GM19463 (cell line): ENCODE results near the gene GSTP1.
A peak's percentile ranks its signal among the peaks of the same experiment; 100 is the strongest.

Experiments used
- ATAC-seq: cut with Tn5 transposase; IDR thresholded peaks from one replicate; pipeline ENCODE4 v1.9.1; 2021; ENCODE audit warnings: mild to moderate bottlenecking, moderate library complexity; ENCODE audit not compliant: unreplicated experiment

Gene GSTP1

DNA sequence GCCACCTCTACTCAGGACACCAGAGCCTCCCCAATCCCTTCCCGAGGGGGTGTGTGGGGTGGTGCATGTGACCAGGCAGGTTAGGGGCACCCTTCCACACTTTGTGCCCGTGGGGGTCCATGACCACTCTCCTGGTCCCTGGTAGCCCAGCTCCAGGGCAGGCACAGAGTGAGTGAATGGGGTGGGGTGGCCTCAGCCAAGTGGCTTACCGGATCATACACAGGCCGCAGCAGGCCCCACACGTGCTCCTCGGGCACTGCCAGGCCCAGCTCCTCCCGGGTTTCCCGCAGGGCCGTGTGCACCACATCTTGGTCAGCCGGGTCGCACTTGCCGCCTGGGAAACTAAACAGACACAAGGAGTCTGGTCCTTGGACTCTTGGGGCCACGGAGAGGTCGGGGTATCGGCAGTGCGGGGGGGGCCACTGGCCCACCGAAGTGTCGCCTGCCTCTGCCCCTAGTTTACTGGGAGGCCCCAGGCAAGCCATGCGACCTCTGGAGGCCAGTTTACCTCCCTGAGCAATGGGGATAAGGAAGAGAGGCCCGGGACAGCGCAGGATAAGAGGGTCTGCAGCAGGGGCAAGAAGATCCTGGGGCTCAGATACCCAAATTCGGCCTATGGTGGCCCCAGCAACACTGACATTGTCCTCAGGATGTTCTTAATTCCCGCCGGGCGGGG is 45.2 kb downstream of the GSTP1 start:
- no peak for ATAC-seq

DNA sequence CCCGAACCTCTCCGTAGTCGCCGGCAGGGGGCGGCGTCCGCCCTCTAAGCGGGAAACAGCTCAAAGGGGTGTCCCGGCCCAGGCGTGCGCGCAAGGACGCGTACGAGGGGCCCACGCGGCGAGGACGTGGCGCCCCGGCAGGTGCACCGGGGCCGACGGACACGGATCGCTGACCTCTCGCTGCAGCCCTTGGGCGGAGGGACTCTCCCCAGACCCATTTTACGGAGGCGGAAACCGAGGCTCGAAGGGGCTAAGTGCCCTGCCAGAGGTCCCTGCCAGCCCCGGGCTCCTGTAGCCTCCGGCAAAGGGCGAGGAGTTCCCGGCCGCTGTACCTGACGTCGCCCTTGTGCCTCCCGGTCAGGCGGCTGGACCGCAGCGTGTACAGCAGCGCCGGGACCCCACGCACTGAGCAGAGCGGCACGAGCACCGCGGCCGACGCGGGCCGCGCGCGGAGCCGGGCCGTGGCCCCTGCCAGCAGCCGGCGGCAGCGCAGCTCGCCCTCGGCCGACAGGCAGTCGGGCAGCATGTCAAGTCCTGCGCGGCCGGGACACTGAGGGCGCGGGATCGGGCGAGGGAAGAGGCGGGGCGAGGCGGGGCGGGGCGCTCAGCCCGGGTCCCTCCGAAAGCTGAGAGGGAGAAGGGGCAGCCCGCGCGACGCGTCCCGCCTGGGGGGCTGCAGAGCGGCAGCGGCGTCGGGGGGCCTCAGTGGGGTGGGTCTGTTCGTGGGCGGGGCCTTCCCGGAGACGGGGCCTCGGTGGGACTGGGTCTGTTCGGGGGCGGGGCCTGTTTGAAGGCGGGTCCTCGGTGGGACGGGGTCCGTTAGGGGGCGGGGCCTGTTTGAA is 46.0 kb downstream of the GSTP1 start, which contains the start of gene NUDT8:
TSS of gene NUDT8 (minus strand) at position 552 of the 842 bp plus-strand sequence. CDS start at position 526, 26 bp downstream.
- peak; percentile 41 for ATAC-seq

DNA sequence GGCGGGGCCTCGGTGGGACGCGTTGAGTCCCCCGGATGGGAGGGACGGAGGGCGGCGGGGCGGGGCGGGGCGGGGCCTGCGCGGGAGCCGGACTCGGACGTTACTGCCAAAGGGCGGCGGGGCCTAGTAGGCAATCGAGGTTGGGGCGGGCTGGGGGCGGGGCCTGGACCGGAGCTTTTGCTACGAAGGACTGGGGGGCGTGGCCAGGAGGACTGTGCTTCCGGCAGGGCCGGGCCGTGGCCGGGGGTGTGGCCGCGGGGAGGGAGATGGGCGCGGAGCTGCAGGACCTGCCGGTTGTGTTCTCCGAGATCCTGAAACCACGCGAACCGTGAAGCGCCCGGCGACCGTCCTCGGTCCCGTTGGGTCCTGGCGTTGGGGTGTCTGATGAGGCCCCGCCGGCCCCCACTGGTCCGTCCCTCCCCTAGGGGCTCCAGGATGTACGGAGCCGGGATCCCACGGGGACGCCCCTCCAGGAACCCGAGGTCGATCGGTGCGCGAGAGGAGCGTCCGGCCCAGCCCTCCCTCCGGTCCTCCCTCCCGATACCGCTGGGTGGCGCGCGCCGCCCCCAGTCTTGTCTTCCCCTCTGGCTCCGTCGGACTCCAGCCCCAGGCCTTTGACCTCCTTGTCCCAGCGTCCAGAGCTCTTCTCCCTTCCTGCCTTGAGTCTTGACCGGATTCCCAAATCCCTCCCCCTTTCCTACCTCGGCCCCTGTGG is 46.8 kb downstream of the GSTP1 start:
- ATAC-seq: peak; percentile 74

DNA sequence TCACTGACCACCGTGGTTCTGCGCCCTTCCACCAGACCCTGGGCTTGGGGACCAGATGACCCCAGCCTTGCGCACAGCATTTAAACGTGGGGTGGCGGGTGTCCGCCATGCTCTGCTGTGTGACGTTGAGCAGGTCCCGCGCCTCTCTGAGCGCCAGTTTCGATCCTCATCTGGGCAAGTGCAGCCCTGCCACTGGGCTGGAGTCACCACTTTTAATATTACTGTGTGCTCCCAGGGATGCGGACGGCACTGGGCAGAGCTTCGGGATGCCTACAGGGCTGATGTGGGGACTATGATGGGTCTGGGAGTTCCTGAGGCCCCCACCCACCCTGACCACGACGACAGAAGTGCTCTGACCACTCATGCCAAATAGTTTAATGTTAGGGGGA is 47.3 kb downstream of the GSTP1 start:
- no peak for ATAC-seq

DNA sequence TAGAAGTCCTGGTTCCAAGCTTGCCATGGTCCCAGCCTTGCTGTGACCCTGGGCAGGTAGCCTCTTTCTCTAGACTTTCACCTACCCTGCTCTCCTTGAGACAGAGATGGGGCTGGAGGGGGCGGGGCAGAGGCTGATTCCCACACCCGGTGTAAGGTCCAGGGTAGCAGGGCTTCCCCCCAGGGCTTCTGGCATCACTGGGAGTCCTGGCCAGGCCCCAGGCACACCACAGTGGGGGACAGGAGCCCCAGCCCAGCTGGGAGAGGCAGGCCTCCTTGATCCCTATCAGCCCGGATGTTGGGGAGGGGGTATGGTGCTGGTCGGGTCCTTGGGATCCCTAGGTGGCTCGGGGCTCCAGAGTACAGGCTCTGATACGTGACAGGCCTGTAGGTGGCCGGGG is 47.8 kb downstream of the GSTP1 start:
- no peak for ATAC-seq

DNA sequence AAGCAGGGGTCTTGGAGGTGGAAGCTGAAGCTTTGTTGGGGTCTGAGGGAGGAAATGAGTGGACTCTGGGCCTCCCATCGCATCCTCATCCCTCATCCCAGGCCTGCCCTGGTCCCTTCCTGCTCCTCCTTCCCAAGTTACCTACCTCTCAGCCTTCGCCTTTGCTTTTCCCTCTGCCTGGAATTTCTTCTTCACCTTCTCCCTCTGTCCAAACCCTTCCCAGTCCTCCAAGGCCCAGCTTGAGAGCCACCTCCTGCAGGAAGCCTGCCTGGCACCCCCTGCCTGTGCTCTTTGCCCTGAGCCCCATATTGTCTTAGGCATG is 48.2 kb downstream of the GSTP1 start:
- no peak for ATAC-seq

DNA sequence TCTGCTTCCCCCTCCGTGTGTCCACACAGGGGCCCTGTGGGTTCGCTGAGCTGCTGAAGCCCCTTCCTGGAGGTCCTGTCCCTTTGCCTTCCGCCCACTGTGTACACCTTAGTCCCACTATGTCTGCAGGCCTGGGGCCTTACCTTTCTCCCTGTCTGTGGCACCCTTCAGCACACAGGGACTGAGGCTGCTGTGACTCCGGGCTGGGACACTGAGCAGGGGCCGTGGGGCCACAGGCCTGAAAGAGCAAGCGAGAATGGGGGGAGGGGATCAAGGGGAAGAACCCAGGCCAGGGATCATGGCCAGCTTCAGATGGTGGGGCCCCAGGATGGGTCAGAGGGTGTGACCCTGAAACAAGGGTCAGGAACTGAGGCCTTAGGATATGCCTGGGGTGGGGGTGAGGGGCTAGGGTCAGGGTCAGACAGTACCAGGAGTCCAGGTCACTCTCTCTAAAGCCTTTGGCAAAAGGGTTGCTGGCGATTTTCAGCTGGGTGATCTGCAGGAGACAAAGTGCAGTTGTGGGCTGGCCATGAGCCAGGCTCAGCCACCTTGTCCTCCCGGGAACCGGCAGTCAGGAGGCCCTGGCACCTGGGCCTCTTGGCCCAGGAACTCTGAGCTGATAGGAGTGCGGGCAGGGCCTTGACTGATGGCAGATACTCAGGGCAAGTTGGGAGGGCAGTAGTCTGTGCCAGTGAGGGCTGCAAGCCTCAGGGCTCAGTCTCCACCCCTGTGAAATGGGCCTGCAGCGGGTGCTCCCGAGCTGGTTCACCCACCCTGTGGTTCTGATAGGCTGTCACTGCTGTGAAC is 48.8 kb downstream of the GSTP1 start:
- no peak for ATAC-seq

DNA sequence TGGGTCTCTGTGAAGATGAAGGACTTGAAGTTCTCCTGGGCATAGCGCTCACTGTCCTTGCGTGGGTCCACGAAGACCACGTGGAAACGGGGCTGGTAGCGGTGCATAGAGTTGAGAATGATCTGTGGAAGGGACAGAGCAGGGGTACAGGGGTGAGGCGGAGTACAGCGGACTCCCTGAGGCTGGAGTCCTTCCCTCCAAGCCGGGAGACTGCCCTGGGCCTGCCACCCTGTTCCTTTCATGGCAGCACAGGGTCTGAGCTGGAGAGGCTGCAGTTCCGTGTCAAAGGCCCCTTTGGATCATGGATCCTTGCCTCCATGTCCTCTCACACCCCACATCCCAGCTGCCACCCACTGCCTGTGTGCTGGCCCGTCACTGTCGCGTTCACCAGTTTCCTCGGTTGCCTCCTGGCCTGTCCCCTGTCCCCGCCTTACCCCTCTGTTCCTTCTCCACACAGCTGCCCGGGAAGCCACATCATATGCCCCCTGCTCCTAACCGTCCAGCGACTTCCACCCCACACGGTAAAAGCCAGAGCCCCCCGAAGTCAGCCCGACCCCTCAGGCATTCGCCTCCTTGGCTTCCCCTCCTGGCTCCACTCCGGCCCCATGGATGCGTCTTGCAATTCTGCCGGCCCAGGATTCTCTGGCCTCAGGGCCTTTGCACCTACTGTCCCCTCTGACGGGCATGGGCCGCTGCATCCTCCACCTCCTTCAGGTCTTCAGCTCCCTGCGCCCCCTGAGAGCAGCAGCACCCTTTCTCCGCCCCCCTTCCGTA is 49.6 kb downstream of the GSTP1 start:
- no peak for ATAC-seq

DNA sequence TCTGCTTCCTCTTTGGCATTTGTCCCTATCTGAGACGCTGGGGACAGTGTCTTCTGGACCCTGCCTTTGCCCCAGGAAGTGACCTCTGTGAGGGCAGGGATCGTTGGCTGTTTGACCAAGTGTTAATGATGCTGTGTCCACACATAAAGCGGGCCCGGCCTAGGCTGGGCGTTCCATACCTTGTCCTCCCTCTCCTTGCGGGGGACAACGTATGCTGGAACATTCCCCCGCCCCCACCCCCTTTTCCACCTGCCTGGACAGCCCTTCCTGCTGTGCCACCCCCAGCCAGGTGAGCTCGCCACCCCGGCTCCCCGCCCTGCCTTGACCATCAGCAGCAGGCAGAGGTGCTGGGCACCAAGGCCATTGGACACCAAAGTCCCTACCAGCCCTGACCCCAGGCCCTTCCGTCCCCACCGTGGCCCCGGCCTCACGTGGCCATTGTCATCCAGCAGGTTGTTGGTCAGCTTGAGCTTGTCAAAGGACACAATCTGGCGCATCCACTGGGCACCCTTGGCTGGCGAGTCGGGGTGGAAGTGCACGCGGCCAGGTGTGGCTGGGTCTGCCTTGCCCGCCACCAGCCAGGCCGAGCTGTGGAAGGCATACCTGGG is 50.2 kb downstream of the GSTP1 start:
- ATAC-seq: no peak

DNA sequence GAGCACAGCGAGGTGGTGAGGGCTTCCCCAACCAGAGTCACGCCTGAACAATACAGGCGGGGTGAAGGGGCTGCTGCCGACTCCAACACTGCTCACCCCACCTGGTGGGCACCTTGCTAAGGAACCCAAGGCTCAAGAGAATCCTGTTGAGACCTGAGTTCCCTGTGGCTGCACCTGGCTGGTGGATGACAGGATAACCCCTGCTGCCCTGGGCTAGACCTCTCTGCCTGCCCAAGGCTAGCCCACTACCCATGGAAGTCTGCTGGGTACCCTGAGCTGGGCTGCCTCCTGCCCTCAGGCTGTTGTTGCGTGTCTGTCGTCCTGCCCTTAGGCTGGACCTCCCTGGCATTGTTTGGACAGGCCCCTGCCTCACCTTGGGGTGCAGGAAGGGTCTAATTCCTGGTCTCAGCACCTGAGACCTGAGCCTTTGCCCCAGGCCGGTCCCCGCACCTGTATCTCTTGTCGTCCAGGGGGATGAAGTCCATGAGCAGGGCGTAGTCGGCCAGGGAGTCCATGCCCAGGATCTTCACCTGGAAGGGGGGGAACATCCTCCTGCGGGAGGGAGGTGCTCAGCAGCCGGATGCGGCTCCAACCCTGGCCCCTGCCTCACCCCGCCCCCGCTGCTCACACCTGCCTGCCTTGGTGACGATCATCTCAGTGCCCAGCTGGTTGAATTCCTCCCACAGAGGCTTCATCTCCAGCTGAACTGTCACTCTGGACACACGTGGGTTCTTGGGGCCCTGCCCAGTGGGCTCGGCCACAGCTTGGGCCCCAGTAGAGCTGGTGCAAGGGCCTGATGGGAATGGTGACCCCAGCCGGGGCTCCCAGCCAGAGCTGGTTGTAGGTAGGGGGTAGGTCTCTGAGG is 51.0 kb downstream of the GSTP1 start:
- ATAC-seq: no peak

DNA sequence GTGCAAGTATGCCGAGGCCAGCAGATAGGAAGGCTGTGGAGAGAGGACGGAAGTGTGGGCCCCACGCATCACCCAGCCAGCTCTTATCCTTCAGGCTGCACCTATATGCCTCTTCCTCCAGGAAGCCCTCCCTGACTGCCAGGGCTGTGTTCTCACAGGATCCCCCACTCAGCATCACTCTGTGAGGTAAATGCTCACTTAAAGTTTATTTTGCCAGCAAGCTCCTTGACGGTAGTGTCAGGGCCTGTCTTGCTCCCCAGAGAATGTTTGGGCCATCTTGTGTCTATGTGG is 51.6 kb downstream of the GSTP1 start:
- no peak for ATAC-seq
